ENCODE results near the gene GSTP1. TPM values are rescaled to one million over a fixed set of nuclear protein-coding genes. Genes with fewer than 3 reads are reported as not detected.
"Not testable (repeated sequence)": the region's sequence is repeated elsewhere in the genome, so short reads cannot be mapped to it uniquely, and the experiment has no call there.

Gene GSTP1
- polyA plus RNA-seq (2013, experiment 1 of 2; ENCODE audit: insufficient read length) = 744 TPM
- 800 TPM for polyA plus RNA-seq (2013, experiment 2 of 2; ENCODE audit: insufficient read length)

- peak; percentile 93 for DNase-seq
These were observed at the start of gene GSTP1 for GRCh38 chr11:67583247-67584204. Gene GSTP1, plus strand, starts transcription at chr11:67583812. Its CDS starts 32 bp downstream, at chr11:67583844.

DNA sequence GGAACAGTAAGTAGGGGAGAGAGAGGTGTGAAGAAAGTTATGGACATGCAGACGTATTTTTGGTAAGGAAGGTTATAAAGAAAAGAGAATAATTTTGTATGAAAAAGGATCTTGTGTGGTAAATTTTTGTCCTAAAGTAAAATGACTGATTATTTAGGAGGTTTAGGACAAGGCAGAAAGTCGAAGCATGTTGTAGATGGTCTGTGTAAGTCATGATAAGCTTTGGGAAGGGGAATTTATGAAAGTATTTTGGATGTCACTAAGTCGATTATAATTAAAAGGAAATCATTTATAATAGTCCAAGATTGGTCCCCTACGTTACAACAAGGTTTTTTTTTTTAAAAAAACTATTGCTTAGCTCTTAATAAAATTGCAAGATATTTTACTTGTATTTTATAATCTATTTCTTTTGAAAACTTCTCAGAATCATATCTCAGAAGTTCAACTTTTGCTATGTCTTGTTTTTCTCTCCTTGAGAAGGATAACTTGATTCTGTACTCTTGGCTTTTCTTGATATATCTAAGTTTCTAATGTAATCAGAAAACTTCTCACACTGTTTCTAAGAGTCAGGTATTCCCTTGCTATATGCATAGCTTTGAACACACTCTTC is 49.4 kb upstream of the GSTP1 start:
- no peak for DNase-seq

DNA sequence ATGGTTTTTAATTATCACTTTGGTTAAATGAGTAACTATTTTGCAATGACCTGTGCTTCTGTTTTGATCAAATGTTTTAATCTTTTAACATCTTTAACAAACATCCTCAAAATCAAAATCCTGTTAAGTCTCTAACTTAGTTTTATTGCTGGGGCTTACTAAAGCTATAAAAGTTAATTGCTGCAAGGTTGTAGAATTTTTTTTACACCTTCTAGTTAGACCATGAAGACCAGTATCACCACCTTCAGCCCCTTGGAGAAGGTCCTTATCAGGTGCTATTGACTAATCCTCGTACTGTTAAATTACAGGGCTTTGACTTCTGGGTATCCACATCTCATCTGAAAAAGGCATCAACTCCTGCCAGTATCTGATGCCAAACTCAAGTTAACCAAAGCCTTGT is 48.1 kb upstream of the GSTP1 start:
- no peak for DNase-seq

GRCh38 chr11:67538306-67538705 is 45.3 kb upstream of the GSTP1 start:
- no peak for DNase-seq

- DNase-seq = no peak
These were observed 44.6 kb upstream of the GSTP1 start for GRCh38 chr11:67538823-67539505.

DNA sequence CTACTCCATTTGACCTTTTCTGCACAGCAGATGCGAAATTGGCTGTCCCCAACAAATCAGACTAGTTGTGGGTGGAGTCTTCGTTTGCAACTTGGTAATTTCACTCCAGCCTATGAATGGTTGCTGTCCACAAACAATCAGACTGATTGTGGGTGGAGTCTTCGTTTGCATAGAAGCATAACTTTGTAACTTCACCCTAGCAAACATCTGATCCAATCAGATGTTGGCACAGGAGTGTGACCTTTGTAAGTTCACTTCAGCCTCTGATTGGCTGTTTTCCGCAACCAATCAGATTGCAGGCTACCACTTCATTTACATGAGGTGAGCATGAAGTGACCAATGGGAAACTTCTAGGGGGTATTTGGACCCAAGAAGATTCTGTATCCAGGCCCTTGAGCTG is 44.1 kb upstream of the GSTP1 start:
- no peak for DNase-seq

DNA sequence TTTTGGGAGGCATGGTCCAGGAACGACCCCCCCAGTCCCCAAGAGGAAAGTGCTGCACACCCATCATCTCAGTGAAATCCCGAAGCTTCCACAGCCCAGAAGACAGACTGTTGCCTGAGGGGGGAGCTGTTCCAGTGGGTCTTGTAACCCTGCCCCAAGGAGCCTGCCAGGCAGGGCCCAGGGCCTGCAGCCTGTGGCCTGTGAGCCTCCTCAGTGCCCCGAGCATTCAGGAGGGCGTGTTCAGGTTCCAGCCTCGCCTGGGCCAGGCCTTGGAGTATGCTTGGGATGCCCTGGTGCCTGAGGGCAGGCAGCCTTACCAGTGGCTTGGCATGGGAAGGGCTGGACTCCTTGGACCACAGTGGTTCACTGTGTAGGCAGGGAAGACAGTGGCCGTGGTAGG is 42.4 kb upstream of the GSTP1 start:
- DNase-seq = no peak

GRCh38 chr11:67542169-67542568 is 41.4 kb upstream of the GSTP1 start:
- DNase-seq = no peak

DNA sequence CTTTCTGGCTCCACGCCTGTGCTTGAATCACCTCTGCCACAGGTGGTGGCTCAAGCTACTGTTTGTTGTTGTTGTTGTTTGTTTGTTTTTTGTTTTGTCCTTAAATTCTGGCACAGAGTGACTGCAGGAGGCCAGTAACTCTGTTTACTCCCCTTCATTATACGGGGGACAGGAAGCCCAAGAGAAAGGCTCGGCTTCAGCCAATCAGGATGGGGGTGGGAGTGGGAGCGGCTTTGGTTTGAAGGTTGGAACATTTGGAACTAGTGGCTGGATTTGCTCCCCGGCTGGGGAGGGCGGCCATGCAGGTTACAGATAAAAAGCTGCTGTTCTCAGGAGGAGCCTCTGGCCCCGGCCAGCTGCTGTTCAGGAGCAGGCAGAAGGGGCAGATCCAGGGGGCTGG is 40.6 kb upstream of the GSTP1 start:
- no peak for DNase-seq

GRCh38 chr11:67543585-67543984 is 40.0 kb upstream of the GSTP1 start:
- DNase-seq = no peak

- DNase-seq = no peak
These were observed 38.9 kb upstream of the GSTP1 start for GRCh38 chr11:67544616-67545242.

DNA sequence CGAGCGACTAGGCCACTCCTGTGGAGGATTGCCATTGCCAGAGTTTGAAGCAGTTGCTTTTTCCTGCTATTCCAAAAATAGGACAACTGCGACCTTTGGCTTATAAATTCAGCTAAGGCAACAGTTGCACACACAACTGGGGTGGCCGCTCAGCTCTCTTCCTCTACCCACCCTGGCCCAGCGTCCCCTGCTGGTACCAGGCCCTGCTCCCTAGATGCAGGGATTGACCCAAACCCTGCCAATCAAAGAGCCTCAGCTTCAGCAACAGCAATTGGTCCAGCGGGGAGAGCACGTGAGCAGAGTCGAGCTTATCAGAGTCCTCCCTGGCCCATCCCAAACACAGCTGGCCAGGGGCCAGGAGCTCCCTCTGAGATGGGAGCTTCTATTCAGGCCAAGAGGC is 38.3 kb upstream of the GSTP1 start:
- DNase-seq = no peak

DNA sequence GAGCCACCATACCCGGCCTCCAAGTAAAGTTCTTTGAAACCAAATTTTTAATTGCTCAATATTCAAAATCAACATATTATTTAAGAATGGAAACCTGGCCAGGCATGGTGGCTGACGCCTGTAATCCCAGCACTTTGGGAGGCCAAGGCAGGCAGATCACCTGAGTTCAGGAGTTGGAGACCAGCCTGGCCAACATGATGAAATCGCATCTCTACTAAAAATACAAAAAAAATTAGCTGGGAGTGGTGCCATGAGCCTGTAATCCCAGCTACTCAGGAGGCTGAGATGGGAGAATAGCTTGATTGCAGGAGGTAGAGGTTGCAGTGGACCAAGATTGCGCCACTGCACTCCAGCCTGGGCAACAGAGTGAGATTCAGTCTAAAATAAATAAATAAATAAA is 35.5 kb upstream of the GSTP1 start:
- not testable (repeated sequence) for DNase-seq

GRCh38 chr11:67548555-67549110 is 35.0 kb upstream of the GSTP1 start:
- DNase-seq = no peak

- DNase-seq = no peak
These were observed 32.5 kb upstream of the GSTP1 start for GRCh38 chr11:67551127-67551526.

GRCh38 chr11:67551697-67552096 is 31.9 kb upstream of the GSTP1 start:
- DNase-seq = not testable (repeated sequence)

GRCh38 chr11:67556244-67556643 is 27.4 kb upstream of the GSTP1 start:
- no peak for DNase-seq

DNA sequence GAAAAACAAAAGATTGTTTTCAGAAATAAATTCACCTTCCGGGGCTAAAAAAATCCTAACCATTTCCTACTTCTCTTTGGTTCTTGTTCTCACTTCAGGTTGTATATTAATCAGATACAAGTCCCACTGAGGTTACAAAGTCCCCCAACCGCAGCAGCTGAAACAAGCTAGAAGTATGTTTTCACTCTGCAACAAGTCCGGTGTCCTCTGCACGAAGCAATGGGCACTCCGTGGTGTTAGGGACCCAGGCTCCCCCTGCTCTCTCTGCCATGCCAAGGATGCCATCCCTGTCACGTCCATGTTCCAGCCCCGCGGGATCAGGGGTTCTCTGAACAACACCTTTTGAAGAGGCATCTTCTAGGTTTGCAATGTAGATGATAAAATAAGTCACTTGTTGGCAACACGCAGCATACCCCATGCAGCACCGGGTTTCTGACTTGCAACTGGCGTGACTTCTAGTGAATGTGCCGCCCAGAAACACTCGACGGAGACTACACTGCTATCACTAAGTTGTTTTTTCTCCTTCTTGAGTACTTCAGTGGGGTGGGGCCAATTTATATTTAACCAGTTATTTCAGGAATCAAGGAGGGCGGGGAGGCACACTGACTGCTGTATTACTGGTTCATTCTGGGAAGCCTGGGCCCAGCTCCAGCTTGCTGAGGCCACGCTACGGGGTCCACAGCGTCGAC is 25.4 kb upstream of the GSTP1 start:
- DNase-seq = no peak

DNA sequence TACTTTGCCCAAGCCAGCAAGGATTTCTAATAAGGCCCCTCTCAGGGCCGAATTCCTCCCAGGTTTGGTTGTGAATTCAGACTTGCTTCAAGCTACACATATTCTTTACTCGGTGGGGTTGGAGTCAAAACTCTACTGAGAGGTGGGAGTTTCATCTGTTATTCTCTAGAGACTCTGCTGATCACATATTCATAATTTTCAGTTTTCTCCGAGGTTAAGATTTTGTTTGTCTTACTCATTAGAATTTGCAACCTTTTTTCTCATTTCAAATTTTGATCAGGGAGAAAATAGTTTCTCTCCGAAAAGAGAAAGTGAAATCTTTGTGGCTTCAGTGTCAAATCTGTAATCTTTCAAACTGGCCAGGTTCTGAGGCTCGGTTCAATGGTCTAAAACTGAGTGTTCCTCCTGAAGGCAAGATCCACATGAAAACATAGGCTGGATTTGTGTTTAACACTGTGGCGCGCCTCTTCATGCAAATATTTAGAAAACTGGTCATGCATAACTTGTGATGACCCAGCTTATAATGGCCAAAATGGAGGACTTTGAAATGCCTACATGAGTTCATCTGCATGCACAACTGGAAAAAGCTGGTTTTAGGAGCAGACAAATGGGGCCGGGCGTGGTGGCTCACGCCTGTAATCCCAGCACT is 21.5 kb upstream of the GSTP1 start:
- peak; percentile 24 for DNase-seq

GRCh38 chr11:67562963-67563704 is 20.5 kb upstream of the GSTP1 start:
- peak; percentile 51 for DNase-seq
